Uterus (tissue), 4 donors: ENCODE data around the gene LACTB. TPM values are rescaled to one million over a fixed set of nuclear protein-coding genes. Genes with fewer than 3 reads are reported as not detected.
A peak's percentile ranks its signal among the peaks of the same experiment; 100 is the strongest.

Experiments used
- DNase-seq, 2 donors: peaks; one replicate each; pipeline ENCODE4 v3.0.0-alpha.2; 2019 to 2020
- H3K27ac ChIP-seq, 2 donors: fragments of 200-600 bp; sonication (generic); 1 replicate in 1 of 2; 2 replicates in 1 of 2; pipeline ENCODE4 v1.5.1; 2016 to 2018
- H3K27me3 ChIP-seq, 2 donors: fragments of 200-600 bp; sonication (generic); one replicate each; pipeline ENCODE4 v1.5.1; 2018 to 2019; ENCODE audit warnings: control low read depth in 1 of 2
- H3K36me3 ChIP-seq, 2 donors: fragments of 200-600 bp; sonication (generic); one replicate each; pipeline ENCODE4 v1.5.1; 2019; ENCODE audit warnings: control low read depth in 1 of 2
- H3K4me1 ChIP-seq, 2 donors: fragments of 200-600 bp; sonication (generic); one replicate each; pipeline ENCODE4 v1.5.1; 2018 to 2019; ENCODE audit warnings: control low read depth in 1 of 2
- H3K4me3 ChIP-seq, 2 donors: fragments of 200-600 bp; sonication (generic); 1 replicate in 1 of 2; 2 replicates in 1 of 2; pipeline ENCODE4 v1.5.1; 2018 to 2019; ENCODE audit warnings: mild to moderate bottlenecking in 1 of 2
- H3K9me3 ChIP-seq, 2 donors: fragments of 200-600 bp; sonication (generic); one replicate each; pipeline ENCODE4 v1.5.1; 2019; ENCODE audit warnings: control low read depth in 1 of 2
- CTCF ChIP-seq, 4 experiments: fragments of 200-600 bp in 2 of 4; fragments of 450-650 bp in 2 of 4; sonication (generic) in 2 of 4; IDR thresholded peaks; one replicate each; pipeline ENCODE4 v1.5.1; 2016 to 2019; ENCODE audit warnings: antibody characterized with exemption in 4 of 4, mild to moderate bottlenecking in 2 of 4, moderate library complexity in 1 of 4
- POLR2A ChIP-seq, 2 donors: fragments of 450-650 bp; IDR thresholded peaks; one replicate each; pipeline ENCODE4 v1.6.1; 2016; ENCODE audit warnings: antibody characterized with exemption in 2 of 2, mild to moderate bottlenecking in 1 of 2, moderate library complexity in 1 of 2
- intact Hi-C: fragments of 100-400 bp; cut with DNase I; formaldehyde crosslinking; loops from one replicate; pipeline ENCODE4 v1.15.1; 2023; ENCODE audit warnings: low total_unique reads
- total RNA-seq, 4 donors: library from RNA; depleted of rRNA in 3 of 4; stranded (reverse); fragments of >200 nt in 3 of 4; gene quantifications; one replicate each; pipeline versions ENCODE4 v1.1.0 to v1.2.4, GENCODE V29; 2014 to 2023
- donor health status: DM: yes; HTN: yes; CAD: no.

LACTB gene
- total RNA-seq, 4 donors from 2014 or later: 7.9 to 13.6 (median 9.6) TPM

GRCh38 chr15:63124506-63124905 lies 2.8 kb downstream of the LACTB start:
- H3K4me1 ChIP-seq: no peaks in the 10 kb centered on the region
- H3K27me3 ChIP-seq: no peaks in the 10 kb centered on the region
- H3K9me3 ChIP-seq: no peaks in the 10 kb centered on the region
- H3K4me3 ChIP-seq: no peak overlapping the region
- H3K36me3 ChIP-seq: no peaks in the 10 kb centered on the region
- no peak for TF ChIP-seq CTCF (IDR thresholded peaks at IDR 0.05)
- intact Hi-C loops: no loop called here
- H3K27ac ChIP-seq: no peak overlapping the region
- DNase-seq: no peak

GRCh38 chr15:63126726-63127125 lies 5.1 kb downstream of the LACTB start:
- Histone ChIP-seq H3K4me1 (no peaks in the 10 kb centered on the region), H3K27me3 (no peaks in the 10 kb centered on the region), H3K9me3 (no peaks in the 10 kb centered on the region), H3K4me3 (no peak overlapping the region), H3K36me3 (no peaks in the 10 kb centered on the region), H3K27ac (no peak overlapping the region)
- DNase-seq: no peak
- no peak for TF ChIP-seq POLR2A (IDR thresholded peaks at IDR 0.05)
- no peak for TF ChIP-seq CTCF (IDR thresholded peaks at IDR 0.05)
- intact Hi-C loops: no loop called here

GRCh38 chr15:63133786-63134185 lies 12.1 kb downstream of the LACTB start:
- Histone ChIP-seq H3K4me3 (no peak overlapping the region), H3K9me3 (no peaks in the 10 kb centered on the region), H3K27me3 (no peaks in the 10 kb centered on the region), H3K36me3 (no peaks in the 10 kb centered on the region), H3K4me1 (no peaks in the 10 kb centered on the region), H3K27ac (peak overlapping the region; percentile 43 to 51)
- intact Hi-C loops: no loop called here
- TF ChIP-seq CTCF (IDR thresholded peaks at IDR 0.05) (no peak), POLR2A (IDR thresholded peaks at IDR 0.05) (no peak)
- no peak for DNase-seq

- intact Hi-C loops: no loop called here
- Histone ChIP-seq H3K4me1 (no peaks in the 10 kb centered on the region), H3K9me3 (no peaks in the 10 kb centered on the region), H3K27ac (peak overlapping the region; percentile 26 to 51), H3K27me3 (no peaks in the 10 kb centered on the region), H3K36me3 (no peaks in the 10 kb centered on the region), H3K4me3 (no peak overlapping the region)
- no peak for TF ChIP-seq CTCF (IDR thresholded peaks at IDR 0.05)
- no peak for TF ChIP-seq POLR2A (IDR thresholded peaks at IDR 0.05)
- no peak for DNase-seq
Measured at GRCh38 chr15:63134245-63134985, 12.8 kb downstream of the LACTB start.

GRCh38 chr15:63135281-63135680 lies 13.6 kb downstream of the LACTB start:
- H3K27ac ChIP-seq: peak overlapping the region; percentile 1 to 29

More at GRCh38 chr15:63135281-63135680, 13.6 kb downstream of the LACTB start:
- intact Hi-C loops: no loop called here
- Histone ChIP-seq H3K4me3 (no peak overlapping the region), H3K4me1 (no peaks in the 10 kb centered on the region), H3K27me3 (no peaks in the 10 kb centered on the region), H3K36me3 (no peaks in the 10 kb centered on the region), H3K9me3 (no peaks in the 10 kb centered on the region)
- no peak for DNase-seq
- TF ChIP-seq POLR2A (IDR thresholded peaks at IDR 0.05) (no peak), CTCF (IDR thresholded peaks at IDR 0.05) (no peak)
